Kasumi-1 (cell line): ENCODE results near the gene CYP8B1.
"Not testable (repeated sequence)": the region's sequence is repeated elsewhere in the genome, so short reads cannot be mapped to it uniquely, and the experiment has no call there.

ENCODE experiments used
- DNase-seq, 2 experiments: peaks; one replicate each; lab custom pipeline; 2025; lab: John Stamatoyannopoulos, UW

CYP8B1 gene

GRCh38 chr3:42886294-42886822 lies 10.7 kb upstream of the CYP8B1 start:
- DNase-seq: no peak

- DNase-seq: no peak
These were observed 8.6 kb upstream of the CYP8B1 start for GRCh38 chr3:42884324-42884723.

GRCh38 chr3:42883251-42883930 lies 7.7 kb upstream of the CYP8B1 start:
- not testable (repeated sequence) for DNase-seq

- peak; percentile 85 to 91 for DNase-seq
These were observed 5.1 kb upstream of the CYP8B1 start for GRCh38 chr3:42880601-42881451.

GRCh38 chr3:42880183-42880582 lies 4.5 kb upstream of the CYP8B1 start:
- no peak for DNase-seq

GRCh38 chr3:42877881-42878280 lies 2.2 kb upstream of the CYP8B1 start:
- DNase-seq: no peak

GRCh38 chr3:42876940-42877720 lies 1.5 kb upstream of the CYP8B1 start:
- DNase-seq: no peak

GRCh38 chr3:42876401-42876800 lies 722 bp upstream of the CYP8B1 start:
- DNase-seq: no peak

- DNase-seq: no peak
These were observed 930 bp downstream of the CYP8B1 start for GRCh38 chr3:42874749-42875148.

GRCh38 chr3:42873221-42873982 lies 2.3 kb downstream of the CYP8B1 start:
- DNase-seq: no peak

- no peak for DNase-seq
These were observed 3.0 kb downstream of the CYP8B1 start for GRCh38 chr3:42872718-42873117.

GRCh38 chr3:42871592-42872196 lies 4.0 kb downstream of the CYP8B1 start:
- DNase-seq: no peak

- DNase-seq: no peak
These were observed 6.8 kb downstream of the CYP8B1 start for GRCh38 chr3:42868841-42869240.

- DNase-seq: no peak
These were observed 8.5 kb downstream of the CYP8B1 start for GRCh38 chr3:42867138-42867537.

- no peak for DNase-seq
These were observed 10.4 kb downstream of the CYP8B1 start for GRCh38 chr3:42865256-42865655.

GRCh38 chr3:42864321-42864950 lies 11.2 kb downstream of the CYP8B1 start:
- DNase-seq: no peak

- DNase-seq: no peak
These were observed 19.1 kb downstream of the CYP8B1 start for GRCh38 chr3:42856544-42856943.

- no peak for DNase-seq
These were observed 19.9 kb downstream of the CYP8B1 start for GRCh38 chr3:42855547-42856380.

- DNase-seq: no peak
These were observed 20.5 kb downstream of the CYP8B1 start for GRCh38 chr3:42855219-42855546.

- no peak for DNase-seq
These were observed 21.9 kb downstream of the CYP8B1 start for GRCh38 chr3:42853739-42854302.
